GM23248 (cell line): ENCODE measurements around the gene PTPN23. TPM values are rescaled to one million over a fixed set of nuclear protein-coding genes. Genes with fewer than 3 reads are reported as not detected.

Experiments used
- DNase-seq: peaks from one replicate; pipeline ENCODE4 v3.0.0-alpha.2; 2015
- H2AFZ ChIP-seq: fragments of 200-600 bp; sonication (generic); 2 replicates; pipeline ENCODE4 v1.6.1; 2016; ENCODE audit warnings: antibody characterized with exemption
- H3F3A ChIP-seq: fragments of 200-600 bp; sonication (generic); 2 replicates; pipeline ENCODE4 v1.6.1; 2016; ENCODE audit warnings: mild to moderate bottlenecking, antibody characterized with exemption, mixed run types; ENCODE audit not compliant: insufficient read depth
- H3K27ac ChIP-seq: fragments of 200-600 bp; sonication (generic); 2 replicates; pipeline ENCODE4 v1.5.1; 2016; ENCODE audit warnings: mild to moderate bottlenecking
- H3K27me3 ChIP-seq: fragments of 200-600 bp; sonication (generic); replicated peaks from 2 replicates; pipeline ENCODE4 v1.6.1; 2016; ENCODE audit warnings: mild to moderate bottlenecking; ENCODE audit not compliant: insufficient read depth
- H3K36me3 ChIP-seq: fragments of 200-600 bp; sonication (generic); 2 replicates; pipeline ENCODE4 v1.6.1; 2016; ENCODE audit warnings: low read depth, mild to moderate bottlenecking
- H3K4me1 ChIP-seq: fragments of 200-600 bp; sonication (generic); 2 replicates; pipeline ENCODE4 v1.6.1; 2016; ENCODE audit warnings: mild to moderate bottlenecking; ENCODE audit not compliant: insufficient read depth
- H3K4me2 ChIP-seq: fragments of 200-600 bp; sonication (generic); one replicate; pipeline ENCODE4 v1.6.1; 2016; ENCODE audit warnings: mild to moderate bottlenecking; ENCODE audit not compliant: unreplicated experiment
- H3K4me3 ChIP-seq: fragments of 200-600 bp; sonication (generic); 2 replicates; pipeline ENCODE4 v1.5.1; 2016; ENCODE audit warnings: mild to moderate bottlenecking
- H3K79me2 ChIP-seq: fragments of 200-600 bp; sonication (generic); 2 replicates; pipeline ENCODE4 v1.6.1; 2016; ENCODE audit warnings: mild to moderate bottlenecking; ENCODE audit not compliant: insufficient read depth
- H3K9ac ChIP-seq: fragments of 200-600 bp; sonication (generic); 2 replicates; pipeline ENCODE4 v1.6.1; 2016; ENCODE audit warnings: mild to moderate bottlenecking
- H3K9me2 ChIP-seq: fragments of 200-600 bp; sonication (generic); 2 replicates; pipeline ENCODE4 v1.6.1; 2016; ENCODE audit warnings: mixed run types, mild to moderate bottlenecking, moderate library complexity; ENCODE audit not compliant: insufficient read depth
- H3K9me3 ChIP-seq: fragments of 200-600 bp; sonication (generic); one replicate; pipeline ENCODE4 v1.6.1; 2017; ENCODE audit warnings: low read depth
- H4K20me1 ChIP-seq: fragments of 200-600 bp; sonication (generic); 2 replicates; pipeline ENCODE4 v1.6.0; 2016; ENCODE audit not compliant: insufficient read depth
- EZH2 ChIP-seq: fragments of 200-600 bp; sonication (generic); IDR thresholded peaks from 2 replicates; pipeline ENCODE4 v1.6.1; 2018; ENCODE audit warnings: antibody characterized with exemption, mild to moderate bottlenecking; ENCODE audit not compliant: insufficient read depth, poor library complexity, severe bottlenecking
- EZH2phosphoT487 ChIP-seq: fragments of 200-600 bp; sonication (generic); IDR thresholded peaks from 2 replicates; pipeline ENCODE4 v1.6.1; 2018; ENCODE audit warnings: antibody characterized with exemption, moderate library complexity, mild to moderate bottlenecking, low read depth; ENCODE audit not compliant: insufficient read depth
- WGBS, 2 experiments: methylation state at CpG; one replicate each; pipeline ENCODE4 v1.1.6; 2015 to 2017; ENCODE audit warnings: low lambda C conversion rate in 2 of 2, low coverage in 1 of 2; ENCODE audit errors: missing lambda C conversion rate in 2 of 2; 5-methylcytosine and 5-hydroxymethylcytosine counted together
- in situ Hi-C: fragments of 300-500 bp; cut with MboI; formaldehyde crosslinking; loops from 2 replicates; pipeline ENCODE4 v1.15.0; 2020
- polyA plus RNA-seq: library from polyadenylated mRNA; unstranded; fragments of >200 nt; fragmentation: Nextera tagmentation; extraction: Ambion mirVana; gene quantifications from 2 replicates; pipeline ENCODE4 v1.2.1, GENCODE V29; 2016
- total RNA-seq: library from RNA; depleted of rRNA; stranded (reverse); fragments of >200 nt; shearing (Covaris generic); gene quantifications from 2 replicates; pipeline ENCODE4 v1.2.3, GENCODE V29; 2014

PTPN23 gene
- total and polyA plus RNA-seq, 2 experiments from 2014 or later, result 9.0 to 14.3 TPM

- Histone ChIP-seq H3F3A (peaks cover 9% of the 10 kb centered on the region; the same call in 1 of the 2 replicates), H3K27me3 (no peaks in the 10 kb centered on the region), H3K79me2 (no peaks in the 10 kb centered on the region), H3K4me2 (no peak overlapping the region), H3K9me2 (no peaks in the 10 kb centered on the region), H4K20me1 (no peaks in the 10 kb centered on the region), H3K9me3 (no peaks in the 10 kb centered on the region), H3K27ac (no peak overlapping the region), H3K4me1 (peaks cover 2% of the 10 kb centered on the region; the same call in 1 of the 2 replicates), H3K9ac (no peak overlapping the region), H2AFZ (no peak overlapping the region), H3K4me3 (no peak overlapping the region), H3K36me3 (no peaks in the 10 kb centered on the region)
- 29 to 31% methylated on average over 13 of the region's 13 CpGs for WGBS, 2 experiments
- DNase-seq, result peak; percentile 39
- in situ Hi-C loops, result loop anchor here (25.0 kb wide), 1 partner anchor 659 kb away; the partner anchor contains the start of genes PRSS50 and TMIE
- TF ChIP-seq EZH2 (no peak), EZH2phosphoT487 (no peak)
Measured at GRCh38 chr3:47370887-47371697, 9.7 kb upstream of the PTPN23 start.

- no peaks in the 10 kb centered on the region for H4K20me1 ChIP-seq
- no peaks in the 10 kb centered on the region for H3K36me3 ChIP-seq
- TF ChIP-seq EZH2 (no peak), EZH2phosphoT487 (no peak)
- no peak overlapping the region for H2AFZ ChIP-seq
- H3K9me3 ChIP-seq, result no peaks in the 10 kb centered on the region
- no peak overlapping the region for H3K27ac ChIP-seq
- peaks cover 8% of the 10 kb centered on the region for H3K79me2 ChIP-seq
- H3K27me3 ChIP-seq, result no peaks in the 10 kb centered on the region
- no peak overlapping the region for H3K4me2 ChIP-seq
- peaks cover 3% of the 10 kb centered on the region; the same call in 1 of the 2 replicates for H3K4me1 ChIP-seq
- peaks cover 6% of the 10 kb centered on the region; the same call in 1 of the 2 replicates for H3F3A ChIP-seq
- no peak for DNase-seq
- in situ Hi-C loops, result loop anchor here (25.0 kb wide), 1 partner anchor 662 kb away; the partner anchor contains the start of genes PRSS50 and TMIE
- H3K4me3 ChIP-seq, result no peak overlapping the region
- no peaks in the 10 kb centered on the region for H3K9me2 ChIP-seq
- H3K9ac ChIP-seq, result no peak overlapping the region
Measured at GRCh38 chr3:47374587-47374986, 6.2 kb upstream of the PTPN23 start.

- 67 to 69% methylated on average over 3 of the region's 3 CpGs for WGBS, 2 experiments
- H3K4me1 ChIP-seq, result peaks cover 6% of the 10 kb centered on the region; the same call in 1 of the 2 replicates
- no peak overlapping the region for H3K9ac ChIP-seq
- H3K79me2 ChIP-seq, result peaks cover 16% of the 10 kb centered on the region
- H4K20me1 ChIP-seq, result no peaks in the 10 kb centered on the region
- no peak for TF ChIP-seq EZH2
- TF ChIP-seq EZH2phosphoT487, result no peak
- H3K27me3 ChIP-seq, result no peaks in the 10 kb centered on the region
- no peaks in the 10 kb centered on the region for H3K9me3 ChIP-seq
- in situ Hi-C loops, result no loop called here
- H3K9me2 ChIP-seq, result no peaks in the 10 kb centered on the region
- no peak overlapping the region for H3K4me3 ChIP-seq
- H3F3A ChIP-seq, result peaks cover 6% of the 10 kb centered on the region; the same call in 1 of the 2 replicates
- H2AFZ ChIP-seq, result no peak overlapping the region
- H3K4me2 ChIP-seq, result no peak overlapping the region
- H3K36me3 ChIP-seq, result no peaks in the 10 kb centered on the region
- no peak for DNase-seq
- H3K27ac ChIP-seq, result no peak overlapping the region
Measured at GRCh38 chr3:47376393-47376792, 4.4 kb upstream of the PTPN23 start.

- no peak overlapping the region for H3K9ac ChIP-seq
Measured at GRCh38 chr3:47377186-47377585, 3.6 kb upstream of the PTPN23 start.

More at GRCh38 chr3:47377186-47377585, 3.6 kb upstream of the PTPN23 start:
- Histone ChIP-seq H3K4me1 (peaks cover 9% of the 10 kb centered on the region; the same call in 1 of the 2 replicates), H3K36me3 (no peaks in the 10 kb centered on the region), H3K9me3 (no peaks in the 10 kb centered on the region), H3F3A (peaks cover 6% of the 10 kb centered on the region; the same call in 1 of the 2 replicates), H4K20me1 (no peaks in the 10 kb centered on the region), H3K79me2 (peaks cover 23% of the 10 kb centered on the region), H3K4me3 (no peak overlapping the region), H3K27me3 (no peaks in the 10 kb centered on the region), H2AFZ (no peak overlapping the region), H3K27ac (no peak overlapping the region), H3K9me2 (no peaks in the 10 kb centered on the region), H3K4me2 (no peak overlapping the region)
- in situ Hi-C loops, result no loop called here
- DNase-seq, result no peak
- no peak for TF ChIP-seq EZH2
- TF ChIP-seq EZH2phosphoT487, result no peak
- 69 to 88% methylated on average over 2 of the region's 2 CpGs for whole genome bisulfite sequencing, 2 experiments
